KMS-11 (cell line): ENCODE data around the gene EHMT2.
"Not testable (repeated sequence)": the region's sequence is repeated elsewhere in the genome, so short reads cannot be mapped to it uniquely, and the experiment has no call there.

ENCODE experiments used
- H2AFZ ChIP-seq: fragments of 200-600 bp; sonication (generic); 2 replicates; pipeline ENCODE4 v1.6.1; 2016; ENCODE audit warnings: antibody characterized with exemption, mixed run types, low read depth
- H3K27ac ChIP-seq: fragments of 200-600 bp; sonication (generic); 2 replicates; pipeline ENCODE4 v1.6.1; 2016; ENCODE audit warnings: mild to moderate bottlenecking, mixed run types
- H3K27me3 ChIP-seq: fragments of 200-600 bp; sonication (generic); 2 replicates; pipeline ENCODE4 v1.6.1; 2017; ENCODE audit warnings: mild to moderate bottlenecking, low read depth, mixed run types, moderate library complexity; ENCODE audit not compliant: insufficient read depth
- H3K36me3 ChIP-seq: fragments of 200-600 bp; sonication (generic); 2 replicates; pipeline ENCODE4 v1.6.1; 2017; ENCODE audit warnings: mild to moderate bottlenecking, mixed run types; ENCODE audit not compliant: insufficient read depth
- H3K4me1 ChIP-seq: fragments of 200-600 bp; sonication (generic); 2 replicates; pipeline ENCODE4 v1.6.1; 2016; ENCODE audit warnings: mild to moderate bottlenecking, low read depth, mixed run types; ENCODE audit not compliant: poor library complexity, severe bottlenecking
- H3K4me2 ChIP-seq: fragments of 200-600 bp; sonication (generic); 2 replicates; pipeline ENCODE4 v1.7.0; 2016; ENCODE audit warnings: mild to moderate bottlenecking, mixed run types
- H3K4me3 ChIP-seq: fragments of 200-600 bp; sonication (generic); IDR thresholded peaks from 2 replicates; pipeline ENCODE4 v1.6.1; 2017; ENCODE audit warnings: low read depth, low read length, mixed read lengths; ENCODE audit not compliant: insufficient read depth
- H3K79me2 ChIP-seq: fragments of 200-600 bp; sonication (generic); 2 replicates; pipeline ENCODE4 v1.6.1; 2016; ENCODE audit warnings: low read depth, mixed run types; ENCODE audit not compliant: insufficient read depth
- H3K9ac ChIP-seq: fragments of 200-600 bp; sonication (generic); 2 replicates; pipeline ENCODE4 v1.6.1; 2016; ENCODE audit warnings: mild to moderate bottlenecking, mixed run types
- H4K20me1 ChIP-seq: fragments of 200-600 bp; sonication (generic); 2 replicates; pipeline ENCODE4 v1.6.1; 2016; ENCODE audit warnings: mild to moderate bottlenecking, mixed run types; ENCODE audit not compliant: insufficient read depth
- CTCF ChIP-seq: fragments of 200-600 bp; sonication (generic); conservative IDR thresholded peaks from 2 replicates; pipeline ENCODE4 v1.6.1; 2017; ENCODE audit warnings: low read depth, mild to moderate bottlenecking, antibody characterized with exemption, low read length, moderate library complexity, mixed read lengths

The EHMT2 gene

DNA sequence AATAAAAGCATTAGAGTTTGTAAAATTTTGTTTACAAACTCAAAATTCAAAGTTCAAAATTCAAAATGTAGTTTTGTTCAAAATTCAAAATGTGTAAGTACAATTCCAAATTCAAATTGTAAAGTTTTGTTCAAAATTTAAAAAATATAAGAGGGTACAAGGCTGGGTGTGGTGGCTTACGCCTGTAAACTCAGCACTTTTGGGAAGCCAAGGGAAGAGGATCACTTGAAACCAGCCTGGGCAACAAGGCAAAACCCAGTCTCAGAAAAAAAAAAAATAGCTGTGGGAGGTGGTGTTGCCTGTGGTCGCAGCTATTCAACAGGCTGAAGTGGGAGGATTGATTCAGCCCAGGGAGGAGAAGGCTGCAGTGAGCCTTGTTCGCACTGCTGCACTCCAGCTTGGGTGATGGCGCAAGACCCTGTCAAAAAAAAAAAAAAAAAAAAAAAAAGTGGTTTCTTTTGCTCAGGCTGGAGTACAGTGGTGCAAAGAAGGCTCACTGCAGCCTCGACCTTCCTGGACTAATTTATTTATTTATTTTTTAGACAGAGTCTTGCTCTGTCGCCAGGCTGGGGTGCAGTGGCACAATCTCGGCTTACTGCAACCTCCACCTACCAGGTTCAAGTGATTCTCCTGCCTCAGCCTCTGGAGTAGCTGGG lies 9.8 kb upstream of the EHMT2 start:
- no peak for TF ChIP-seq CTCF
- H3K27ac ChIP-seq: no peak overlapping the region
- no peak overlapping the region for H3K4me2 ChIP-seq
- H3K79me2 ChIP-seq: no peaks in the 10 kb centered on the region
- no peak overlapping the region for H3K9ac ChIP-seq
- H3K4me1 ChIP-seq: peaks cover 21% of the 10 kb centered on the region
- H3K36me3 ChIP-seq: no peaks in the 10 kb centered on the region
- no peak overlapping the region for H2AFZ ChIP-seq
- no peaks in the 10 kb centered on the region; the same call in 1 of the 2 replicates for H3K27me3 ChIP-seq
- no peak overlapping the region for H3K4me3 ChIP-seq
- H4K20me1 ChIP-seq: no peaks in the 10 kb centered on the region

DNA sequence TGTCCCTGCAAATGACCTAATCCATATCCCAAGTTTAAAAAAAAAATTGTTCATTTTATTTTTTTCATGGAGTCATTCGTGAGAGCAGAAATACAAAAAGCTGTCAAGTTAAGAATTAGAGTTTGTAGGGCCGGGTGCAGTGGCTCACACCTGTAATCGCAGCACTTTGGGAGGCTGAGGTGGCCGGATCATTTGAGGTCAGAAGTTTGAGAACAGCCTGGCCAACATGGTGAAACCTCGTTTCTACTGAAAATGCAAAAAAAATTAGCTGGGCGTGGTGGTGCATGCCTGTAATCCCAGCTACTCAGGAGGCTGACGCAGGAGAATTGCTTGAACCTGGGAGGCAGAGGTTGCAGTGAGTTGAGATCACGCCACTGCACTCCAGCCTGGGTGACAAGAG lies 9.2 kb upstream of the EHMT2 start:
- not testable (repeated sequence) for H4K20me1 ChIP-seq, H3K36me3 ChIP-seq, H3K27ac ChIP-seq, H3K79me2 ChIP-seq, H3K4me2 ChIP-seq, H3K9ac ChIP-seq, H2AFZ ChIP-seq, H3K4me3 ChIP-seq, H3K27me3 ChIP-seq
- peaks cover 21% of the 10 kb centered on the region for H3K4me1 ChIP-seq

DNA sequence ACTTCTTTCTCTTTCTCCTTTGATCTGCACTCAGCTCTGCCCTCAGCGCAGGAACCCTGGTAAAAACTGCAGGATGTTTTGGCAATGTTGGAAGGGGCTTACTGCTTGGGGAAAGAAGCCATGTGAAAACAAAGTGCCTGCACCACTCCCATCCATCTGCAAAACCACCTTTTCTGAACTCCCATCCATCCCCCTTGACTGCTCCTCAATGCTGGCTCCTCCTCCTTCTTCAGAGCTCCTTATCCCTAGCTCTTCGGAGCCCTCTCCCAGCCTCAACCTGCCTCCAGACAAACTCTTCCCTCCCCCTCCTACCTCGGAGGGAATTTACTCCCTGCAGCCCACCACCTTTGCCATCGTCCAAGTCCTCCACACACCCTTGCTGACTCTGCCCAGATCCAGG lies 8.6 kb upstream of the EHMT2 start:
- Histone ChIP-seq H3K27ac (no peak overlapping the region), H4K20me1 (no peaks in the 10 kb centered on the region), H3K4me2 (no peak overlapping the region), H3K4me1 (peaks cover 23% of the 10 kb centered on the region), H3K36me3 (no peaks in the 10 kb centered on the region), H3K4me3 (no peak overlapping the region), H3K27me3 (no peaks in the 10 kb centered on the region; the same call in 1 of the 2 replicates), H2AFZ (no peak overlapping the region), H3K79me2 (no peaks in the 10 kb centered on the region), H3K9ac (no peak overlapping the region)
- no peak for TF ChIP-seq CTCF

GRCh38 chr6:31905041-31905440 lies 7.5 kb upstream of the EHMT2 start:
- no peaks in the 10 kb centered on the region; the same call in 1 of the 2 replicates for H3K27me3 ChIP-seq
- TF ChIP-seq CTCF: no peak
- no peaks in the 10 kb centered on the region for H3K36me3 ChIP-seq
- peaks cover 28% of the 10 kb centered on the region for H3K4me1 ChIP-seq
- H3K27ac ChIP-seq: no peak overlapping the region
- H3K4me2 ChIP-seq: no peak overlapping the region
- H3K9ac ChIP-seq: no peak overlapping the region
- H3K79me2 ChIP-seq: no peaks in the 10 kb centered on the region
- no peak overlapping the region for H3K4me3 ChIP-seq
- no peak overlapping the region for H2AFZ ChIP-seq
- no peaks in the 10 kb centered on the region for H4K20me1 ChIP-seq

DNA sequence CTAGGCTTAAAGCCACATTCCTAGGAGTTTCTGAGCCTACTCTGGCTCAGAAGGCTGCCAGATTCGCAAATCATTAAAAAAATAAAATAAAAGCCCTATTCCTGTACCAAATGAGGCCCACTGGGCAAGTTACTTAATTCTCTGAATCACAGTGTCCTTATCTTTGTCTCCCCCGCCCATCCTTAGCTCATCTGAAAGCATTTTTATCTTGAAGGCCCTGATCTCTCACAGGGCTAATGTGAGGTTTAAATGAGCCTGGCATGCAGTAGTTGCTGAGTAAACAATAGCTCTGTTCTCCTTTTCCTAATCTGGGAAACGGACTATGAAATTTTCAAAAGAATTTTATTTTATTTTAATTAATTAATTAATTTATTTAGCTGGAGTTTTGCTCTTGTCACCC lies 6.5 kb upstream of the EHMT2 start:
- Histone ChIP-seq H3K36me3 (no peaks in the 10 kb centered on the region), H3K79me2 (no peaks in the 10 kb centered on the region), H3K9ac (no peak overlapping the region), H3K27ac (no peak overlapping the region), H3K4me1 (peaks cover 28% of the 10 kb centered on the region), H4K20me1 (no peaks in the 10 kb centered on the region), H3K4me2 (no peak overlapping the region), H2AFZ (no peak overlapping the region), H3K4me3 (no peak overlapping the region), H3K27me3 (no peaks in the 10 kb centered on the region; the same call in 1 of the 2 replicates)
- TF ChIP-seq CTCF: no peak
